Liver (tissue), 9 donors: ENCODE data around the gene IQCK. TPM values are rescaled to one million over a fixed set of nuclear protein-coding genes. Genes with fewer than 3 reads are reported as not detected.

Source experiments
- DNase-seq: peaks from one replicate; pipeline ENCODE4 v3.0.0-alpha.2; 2017; ENCODE audit warnings: low spot score
- H3K27ac ChIP-seq, 2 donors: one replicate each; pipeline ENCODE4 v1.7.0; 2013; ENCODE audit warnings: inconsistent platforms in 2 of 2, low read length in 2 of 2, control low read depth in 1 of 2, low read depth in 1 of 2, mild to moderate bottlenecking in 1 of 2
- H3K27me3 ChIP-seq, 4 donors: one replicate each; pipeline versions ENCODE4 v1.6.1 to v1.7.0; 2013; ENCODE audit warnings: low read length in 3 of 4, inconsistent platforms in 1 of 4, mild to moderate bottlenecking in 1 of 4, moderate library complexity in 1 of 4; ENCODE audit not compliant: control insufficient read depth in 4 of 4, insufficient read depth in 4 of 4
- H3K36me3 ChIP-seq, 4 donors: one replicate each; pipeline versions ENCODE4 v1.6.1 to v1.7.0; 2013; ENCODE audit warnings: low read length in 3 of 4, mild to moderate bottlenecking in 3 of 4, low read depth in 1 of 4, moderate library complexity in 1 of 4; ENCODE audit not compliant: control insufficient read depth in 4 of 4, insufficient read depth in 3 of 4
- H3K4me1 ChIP-seq, 4 donors: one replicate each; pipeline versions ENCODE4 v1.6.1 to v1.7.0; 2013; ENCODE audit warnings: low read length in 3 of 4, mild to moderate bottlenecking in 3 of 4, moderate library complexity in 1 of 4; ENCODE audit not compliant: control insufficient read depth in 4 of 4, insufficient read depth in 4 of 4
- H3K4me3 ChIP-seq, 3 donors: one replicate each; pipeline versions ENCODE4 v1.6.1 to v1.7.0; 2013; ENCODE audit warnings: low read length in 3 of 3, control low read depth in 1 of 3, low read depth in 1 of 3, mild to moderate bottlenecking in 1 of 3
- H3K9ac ChIP-seq, 2 donors: one replicate each; pipeline ENCODE4 v1.7.0; 2013; ENCODE audit warnings: low read length in 2 of 2, mild to moderate bottlenecking in 2 of 2, moderate library complexity in 2 of 2, control low read depth in 1 of 2, low read depth in 1 of 2
- H3K9me3 ChIP-seq, 4 donors: one replicate each; pipeline versions ENCODE4 v1.6.1 to v1.7.0; 2013; ENCODE audit warnings: low read length in 3 of 4; ENCODE audit not compliant: control insufficient read depth in 4 of 4
- EGR1 ChIP-seq, 2 donors: IDR thresholded peaks; 2 replicates each; pipeline ENCODE4 v1.6.1; 2016 to 2018; ENCODE audit warnings: antibody characterized with exemption in 2 of 2, low read depth in 2 of 2
- FOXA1 ChIP-seq: IDR thresholded peaks from 2 replicates; pipeline ENCODE4 v1.6.1; 2016; ENCODE audit warnings: antibody characterized with exemption
- GABPA ChIP-seq, 2 donors: IDR thresholded peaks in 1 of 2; conservative IDR thresholded peaks in 1 of 2; 2 replicates each; pipeline ENCODE4 v1.6.1; 2016; ENCODE audit warnings: antibody characterized with exemption in 2 of 2, mild to moderate bottlenecking in 1 of 2, moderate library complexity in 1 of 2
- HNF4A ChIP-seq, 2 donors: conservative IDR thresholded peaks; 2 replicates each; pipeline ENCODE4 v1.6.1; 2016; ENCODE audit warnings: antibody characterized with exemption in 2 of 2, mild to moderate bottlenecking in 2 of 2
- HNF4G ChIP-seq: IDR thresholded peaks from 2 replicates; pipeline ENCODE4 v1.6.1; 2016; ENCODE audit warnings: antibody characterized with exemption
- JUND ChIP-seq, 2 donors: IDR thresholded peaks; 2 replicates each; pipeline ENCODE4 v1.6.1; 2016; ENCODE audit warnings: antibody characterized with exemption in 2 of 2
- NR2F2 ChIP-seq: IDR thresholded peaks from 2 replicates; pipeline ENCODE4 v1.6.1; 2016; ENCODE audit warnings: antibody characterized with exemption
- RAD21 ChIP-seq, 2 donors: IDR thresholded peaks; 2 replicates each; pipeline ENCODE4 v1.6.1; 2016; ENCODE audit warnings: antibody characterized with exemption in 2 of 2, mild to moderate bottlenecking in 2 of 2
- REST ChIP-seq: IDR thresholded peaks from 2 replicates; pipeline ENCODE4 v1.6.1; 2016; ENCODE audit warnings: antibody characterized with exemption, mild to moderate bottlenecking
- RXRA ChIP-seq, 2 donors: IDR thresholded peaks; 2 replicates each; pipeline ENCODE4 v1.6.1; 2017 to 2018; ENCODE audit warnings: antibody characterized with exemption in 2 of 2, mild to moderate bottlenecking in 1 of 2
- SP1 ChIP-seq: IDR thresholded peaks from 2 replicates; pipeline ENCODE4 v1.6.1; 2018; ENCODE audit warnings: antibody characterized with exemption, mild to moderate bottlenecking
- TAF1 ChIP-seq: conservative IDR thresholded peaks from 2 replicates; pipeline ENCODE4 v1.6.1; 2016; ENCODE audit warnings: antibody characterized with exemption, mild to moderate bottlenecking
- YY1 ChIP-seq: IDR thresholded peaks from 2 replicates; pipeline ENCODE4 v1.6.1; 2016; ENCODE audit warnings: antibody characterized with exemption, mild to moderate bottlenecking
- WGBS: extraction: QIAGEN DNeasy Blood & Tissue Kit; methylation state at CpG from one replicate; pipeline ENCODE4 v1.1.7; 2013; 5-methylcytosine and 5-hydroxymethylcytosine counted together
- polyA plus RNA-seq, 2 donors: library from polyadenylated mRNA; stranded (reverse) in 1 of 2; unstranded in 1 of 2; fragments of 200-250 nt in 1 of 2; fragments of >200 nt in 1 of 2; fragmentation: Nextera tagmentation in 1 of 2; extraction: Ambion mirVana in 1 of 2; gene quantifications; one replicate each; pipeline versions ENCODE4 v1.2.1 to v1.2.3, GENCODE V29; 2013 to 2015
- total RNA-seq, 2 donors: library from RNA; depleted of rRNA; stranded (reverse); fragments of >200 nt; gene quantifications; one replicate each; pipeline ENCODE4 v1.2.3, GENCODE V29; 2014
- TF ChIP-seq, protein P1 (sequence below): IDR thresholded peaks from 2 replicates; pipeline ENCODE4 v1.6.1; 2016; ENCODE audit warnings: antibody characterized with exemption
- TF ChIP-seq, protein P2 (sequence below): IDR thresholded peaks from 2 replicates; pipeline ENCODE4 v1.6.1; 2016; ENCODE audit warnings: antibody characterized with exemption
- TF ChIP-seq, protein P3 (sequence below): IDR thresholded peaks from 2 replicates; pipeline ENCODE4 v1.6.1; 2016; ENCODE audit warnings: antibody characterized with exemption
- TF ChIP-seq, protein P4 (sequence below): fragments of 150-350 bp; IDR thresholded peaks from 2 replicates; pipeline ENCODE4 v1.5.1; 2017; ENCODE audit warnings: improper control_type of control experiment, low read depth, low read length; ENCODE audit not compliant: missing input control
- donor health status: healthy.
- donor health status: healthy.
- donor health status: healthy.
- donor health status: healthy.
- donor health status: healthy.

IQCK gene
- total and polyA plus RNA-seq, 4 donors = 2.1 to 4.4 (median 2.9) TPM

GRCh38 chr16:19837331-19837980 lies 119.4 kb downstream of the IQCK start:
- Histone ChIP-seq H3K36me3 (no peaks in the 10 kb centered on the region), H3K9me3 (no peaks in the 10 kb centered on the region), H3K4me3 (no peak overlapping the region), H3K27me3 (no peaks in the 10 kb centered on the region), H3K27ac (no peak overlapping the region), H3K9ac (no peak overlapping the region), H3K4me1 (no peaks in the 10 kb centered on the region)
- DNase-seq = no peak
- no peak for TF ChIP-seq GABPA (IDR thresholded peaks at IDR 0.05 in 1 of 2, conservative IDR thresholded peaks at IDR 0.05 in 1 of 2)
- no peak for TF ChIP-seq RXRA (IDR thresholded peaks at IDR 0.05)
- TF ChIP-seq TAF1 = no peak
- TF ChIP-seq EGR1 (IDR thresholded peaks at IDR 0.05; ENCODE audit: low read depth in 2 of 2) = no peak
- TF ChIP-seq, protein P1, sequence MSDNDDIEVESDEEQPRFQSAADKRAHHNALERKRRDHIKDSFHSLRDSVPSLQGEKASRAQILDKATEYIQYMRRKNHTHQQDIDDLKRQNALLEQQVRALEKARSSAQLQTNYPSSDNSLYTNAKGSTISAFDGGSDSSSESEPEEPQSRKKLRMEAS = no peak
- TF ChIP-seq NR2F2 = no peak
- no peak for TF ChIP-seq HNF4A (conservative IDR thresholded peaks at IDR 0.05)
- no peak for TF ChIP-seq REST
- TF ChIP-seq RAD21 (IDR thresholded peaks at IDR 0.05) = no peak
- no peak for TF ChIP-seq FOXA1
- TF ChIP-seq, protein P2, sequence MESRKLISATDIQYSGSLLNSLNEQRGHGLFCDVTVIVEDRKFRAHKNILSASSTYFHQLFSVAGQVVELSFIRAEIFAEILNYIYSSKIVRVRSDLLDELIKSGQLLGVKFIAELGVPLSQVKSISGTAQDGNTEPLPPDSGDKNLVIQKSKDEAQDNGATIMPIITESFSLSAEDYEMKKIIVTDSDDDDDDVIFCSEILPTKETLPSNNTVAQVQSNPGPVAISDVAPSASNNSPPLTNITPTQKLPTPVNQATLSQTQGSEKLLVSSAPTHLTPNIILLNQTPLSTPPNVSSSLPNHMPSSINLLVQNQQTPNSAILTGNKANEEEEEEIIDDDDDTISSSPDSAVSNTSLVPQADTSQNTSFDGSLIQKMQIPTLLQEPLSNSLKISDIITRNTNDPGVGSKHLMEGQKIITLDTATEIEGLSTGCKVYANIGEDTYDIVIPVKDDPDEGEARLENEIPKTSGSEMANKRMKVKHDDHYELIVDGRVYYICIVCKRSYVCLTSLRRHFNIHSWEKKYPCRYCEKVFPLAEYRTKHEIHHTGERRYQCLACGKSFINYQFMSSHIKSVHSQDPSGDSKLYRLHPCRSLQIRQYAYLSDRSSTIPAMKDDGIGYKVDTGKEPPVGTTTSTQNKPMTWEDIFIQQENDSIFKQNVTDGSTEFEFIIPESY = no peak
- TF ChIP-seq SP1 = no peak
- TF ChIP-seq JUND (IDR thresholded peaks at IDR 0.05) = no peak
- TF ChIP-seq HNF4G = no peak
- TF ChIP-seq, protein P3, sequence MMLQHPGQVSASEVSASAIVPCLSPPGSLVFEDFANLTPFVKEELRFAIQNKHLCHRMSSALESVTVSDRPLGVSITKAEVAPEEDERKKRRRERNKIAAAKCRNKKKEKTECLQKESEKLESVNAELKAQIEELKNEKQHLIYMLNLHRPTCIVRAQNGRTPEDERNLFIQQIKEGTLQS = no peak
- no peak for TF ChIP-seq YY1
- TF ChIP-seq, protein P4, sequence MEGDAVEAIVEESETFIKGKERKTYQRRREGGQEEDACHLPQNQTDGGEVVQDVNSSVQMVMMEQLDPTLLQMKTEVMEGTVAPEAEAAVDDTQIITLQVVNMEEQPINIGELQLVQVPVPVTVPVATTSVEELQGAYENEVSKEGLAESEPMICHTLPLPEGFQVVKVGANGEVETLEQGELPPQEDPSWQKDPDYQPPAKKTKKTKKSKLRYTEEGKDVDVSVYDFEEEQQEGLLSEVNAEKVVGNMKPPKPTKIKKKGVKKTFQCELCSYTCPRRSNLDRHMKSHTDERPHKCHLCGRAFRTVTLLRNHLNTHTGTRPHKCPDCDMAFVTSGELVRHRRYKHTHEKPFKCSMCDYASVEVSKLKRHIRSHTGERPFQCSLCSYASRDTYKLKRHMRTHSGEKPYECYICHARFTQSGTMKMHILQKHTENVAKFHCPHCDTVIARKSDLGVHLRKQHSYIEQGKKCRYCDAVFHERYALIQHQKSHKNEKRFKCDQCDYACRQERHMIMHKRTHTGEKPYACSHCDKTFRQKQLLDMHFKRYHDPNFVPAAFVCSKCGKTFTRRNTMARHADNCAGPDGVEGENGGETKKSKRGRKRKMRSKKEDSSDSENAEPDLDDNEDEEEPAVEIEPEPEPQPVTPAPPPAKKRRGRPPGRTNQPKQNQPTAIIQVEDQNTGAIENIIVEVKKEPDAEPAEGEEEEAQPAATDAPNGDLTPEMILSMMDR = no peak
- WGBS = 92% methylated on average over 6 of the region's 6 CpGs
